ENCODE data around the gene FECH.
"Not testable (repeated sequence)": the region's sequence is repeated elsewhere in the genome, so short reads cannot be mapped to it uniquely, and the experiment has no call there.

Gene FECH, protein sequence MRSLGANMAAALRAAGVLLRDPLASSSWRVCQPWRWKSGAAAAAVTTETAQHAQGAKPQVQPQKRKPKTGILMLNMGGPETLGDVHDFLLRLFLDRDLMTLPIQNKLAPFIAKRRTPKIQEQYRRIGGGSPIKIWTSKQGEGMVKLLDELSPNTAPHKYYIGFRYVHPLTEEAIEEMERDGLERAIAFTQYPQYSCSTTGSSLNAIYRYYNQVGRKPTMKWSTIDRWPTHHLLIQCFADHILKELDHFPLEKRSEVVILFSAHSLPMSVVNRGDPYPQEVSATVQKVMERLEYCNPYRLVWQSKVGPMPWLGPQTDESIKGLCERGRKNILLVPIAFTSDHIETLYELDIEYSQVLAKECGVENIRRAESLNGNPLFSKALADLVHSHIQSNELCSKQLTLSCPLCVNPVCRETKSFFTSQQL

DNA sequence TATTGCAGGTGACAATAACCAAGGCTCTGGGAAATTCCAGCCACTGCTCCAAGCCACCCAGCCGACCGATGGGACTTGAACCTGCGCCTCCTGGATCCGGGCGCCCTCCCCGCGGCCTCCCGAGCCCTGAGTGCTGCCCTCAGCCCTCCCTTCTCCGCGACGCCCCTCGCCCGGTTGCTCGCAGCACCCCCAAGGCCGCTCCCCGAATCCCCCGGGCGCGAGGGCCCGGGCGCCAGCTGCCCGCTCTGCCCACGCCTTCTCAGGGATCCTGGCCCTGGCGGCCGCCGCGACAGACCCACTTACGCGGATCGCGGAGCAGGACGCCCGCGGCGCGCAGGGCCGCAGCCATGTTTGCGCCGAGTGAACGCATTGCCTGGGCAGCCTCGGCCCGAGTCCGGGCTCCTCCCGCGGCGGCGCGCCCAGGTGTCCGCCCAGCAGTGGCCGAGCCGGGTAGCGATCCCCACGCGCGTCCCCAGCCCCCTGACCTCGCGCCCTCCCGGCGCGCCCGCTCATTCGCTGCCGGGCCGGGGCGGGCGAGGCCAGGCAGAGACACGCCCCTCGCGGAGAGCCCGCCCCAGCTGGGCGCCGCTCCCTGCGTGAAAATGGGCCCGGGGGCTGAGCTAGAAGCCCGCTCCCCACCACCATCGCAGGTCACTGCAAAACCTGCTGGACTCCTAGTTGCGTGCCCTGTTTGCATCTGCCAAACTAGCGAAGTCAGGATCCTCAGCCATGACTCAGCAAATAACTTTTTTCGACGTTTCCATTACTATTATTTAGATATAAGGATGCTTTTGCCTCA lies at the start of gene FECH:
Gene FECH (minus strand): TSS at position 452 of the 799 bp plus-strand sequence. CDS start 82 bp downstream, at position 370.
- peak; percentile 87 for DNase-seq (ENCODE audit: low spot score)

- no peak for DNase-seq (ENCODE audit: low spot score)
Observed at GRCh38 chr18:57635003-57635822, 48.7 kb upstream of the FECH start.

- DNase-seq (ENCODE audit: low spot score), result no peak
Observed at GRCh38 chr18:57631697-57632096, 45.2 kb upstream of the FECH start.

DNA sequence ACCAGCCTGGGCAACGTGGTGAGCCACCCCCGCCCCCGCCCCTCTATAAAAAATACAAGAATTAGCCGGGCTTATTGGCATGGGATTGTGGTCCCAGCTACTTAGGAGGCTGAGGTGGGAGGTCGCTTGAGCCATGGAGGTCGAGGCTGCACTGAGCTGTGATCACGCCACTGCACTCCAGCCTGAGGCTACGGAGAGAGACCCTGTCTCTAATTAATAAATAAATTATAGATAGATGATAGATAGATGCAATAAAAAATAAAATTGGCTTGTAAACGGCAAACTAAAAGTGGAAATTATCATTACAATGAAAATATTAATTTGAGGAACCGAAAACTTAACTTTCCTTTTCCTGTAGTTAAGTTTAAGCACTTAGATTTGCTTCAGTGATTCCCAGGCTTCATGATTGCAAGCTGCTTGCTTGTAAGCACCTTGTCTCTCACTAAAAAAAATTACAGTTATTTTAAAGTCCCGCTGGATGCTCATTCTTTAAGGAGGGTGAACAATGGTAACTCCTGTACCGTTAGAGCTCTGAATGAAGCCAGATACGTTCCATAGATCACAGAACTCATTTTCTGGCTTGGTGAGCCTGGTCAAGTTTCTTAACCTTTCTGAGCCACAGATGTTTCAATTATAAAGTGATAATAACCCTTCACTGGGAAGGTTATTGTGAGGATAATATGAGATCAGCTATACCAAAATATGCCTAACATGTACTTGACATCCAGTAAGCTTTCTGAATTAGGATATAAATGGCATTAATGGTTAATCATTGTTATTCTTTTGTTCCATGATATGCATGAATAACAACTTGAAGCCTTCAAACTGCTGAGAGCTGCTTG lies 44.5 kb upstream of the FECH start:
- DNase-seq (ENCODE audit: low spot score), result no peak

DNA sequence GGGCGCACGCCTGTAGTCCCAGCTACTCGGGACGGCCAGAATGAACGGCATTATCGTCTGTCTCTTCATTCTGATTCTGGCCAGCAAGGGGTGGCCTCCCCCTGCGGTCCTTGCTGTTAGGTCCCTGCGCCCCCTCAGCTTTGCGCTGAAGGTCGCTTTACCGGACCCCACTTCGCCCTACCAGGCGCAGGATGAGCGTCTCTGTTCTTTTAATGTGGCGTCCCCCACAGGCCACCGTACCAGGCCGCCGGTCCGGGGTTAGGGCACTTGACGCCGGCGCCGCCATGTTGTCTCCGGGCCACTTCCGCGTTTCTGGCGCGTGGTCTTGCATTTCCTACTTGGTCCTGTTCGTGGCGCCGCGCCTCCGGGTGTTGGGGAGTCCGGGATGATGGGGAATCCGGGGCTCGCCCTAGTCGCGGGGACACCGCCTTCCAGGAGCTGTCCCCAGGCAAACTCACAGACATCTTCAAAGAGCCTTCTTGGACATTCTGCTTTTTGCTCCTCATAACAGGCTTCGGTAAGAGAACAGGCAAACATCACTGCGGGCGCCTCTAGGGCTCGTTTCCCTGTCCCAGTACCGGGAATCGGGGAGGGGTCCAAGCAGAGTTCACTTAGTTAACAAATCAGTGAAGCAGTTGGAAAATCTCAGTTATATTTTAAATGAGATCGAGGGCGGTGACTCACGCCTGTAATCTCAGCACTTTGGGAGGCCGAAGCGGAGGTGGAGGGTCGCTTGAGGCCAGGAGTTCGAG lies 43.7 kb upstream of the FECH start:
- peak; percentile 94 for DNase-seq (ENCODE audit: low spot score)

GRCh38 chr18:57629422-57629821 lies 42.9 kb upstream of the FECH start:
- DNase-seq (ENCODE audit: low spot score), result no peak

DNA sequence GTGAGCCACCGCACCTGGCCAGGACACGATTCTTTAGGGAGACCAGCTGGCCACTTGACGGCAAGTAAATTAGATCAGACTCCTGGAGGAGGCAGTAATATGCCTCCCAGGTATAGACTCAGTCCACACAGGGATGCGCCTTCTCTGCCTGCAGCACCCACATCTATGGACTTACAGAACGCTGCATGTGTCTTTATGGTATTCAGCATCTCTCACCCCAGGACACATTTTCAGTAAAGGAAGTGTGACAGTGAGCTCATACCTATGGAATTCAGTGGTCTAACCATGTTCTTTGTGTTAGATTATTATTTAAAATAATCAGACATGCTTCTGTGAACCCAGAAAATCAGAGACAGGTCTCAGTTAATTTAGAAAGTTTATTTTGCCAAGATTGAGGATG lies 41.0 kb upstream of the FECH start:
- no peak for DNase-seq (ENCODE audit: low spot score)

DNA sequence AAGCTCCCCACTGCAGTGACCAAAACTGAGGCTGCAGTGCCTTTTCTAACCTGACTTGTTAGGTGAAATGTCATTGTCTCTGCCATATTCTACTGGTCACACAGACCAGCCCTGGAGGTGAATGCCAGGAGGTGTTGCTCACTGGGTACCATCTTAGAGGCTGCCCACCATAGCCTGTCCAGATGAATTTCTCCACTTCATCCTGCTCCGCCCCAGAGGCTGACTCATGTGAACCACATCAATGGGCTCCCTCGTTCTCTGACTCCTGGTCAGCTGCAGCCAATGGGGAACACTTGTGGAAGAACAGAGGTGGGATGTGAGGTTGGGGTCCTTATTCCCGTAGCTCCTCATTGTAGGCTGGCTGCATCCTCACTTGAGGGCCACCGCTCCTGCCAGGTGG lies 38.5 kb upstream of the FECH start:
- no peak for DNase-seq (ENCODE audit: low spot score)

GRCh38 chr18:57621246-57621604 lies 34.7 kb upstream of the FECH start:
- no peak for DNase-seq (ENCODE audit: low spot score)

GRCh38 chr18:57619876-57620275 lies 33.4 kb upstream of the FECH start:
- no peak for DNase-seq (ENCODE audit: low spot score)

- no peak for DNase-seq (ENCODE audit: low spot score)
Observed at GRCh38 chr18:57618910-57619309, 32.4 kb upstream of the FECH start.

- no peak for DNase-seq (ENCODE audit: low spot score)
Observed at GRCh38 chr18:57603871-57604270, 17.4 kb upstream of the FECH start.

DNA sequence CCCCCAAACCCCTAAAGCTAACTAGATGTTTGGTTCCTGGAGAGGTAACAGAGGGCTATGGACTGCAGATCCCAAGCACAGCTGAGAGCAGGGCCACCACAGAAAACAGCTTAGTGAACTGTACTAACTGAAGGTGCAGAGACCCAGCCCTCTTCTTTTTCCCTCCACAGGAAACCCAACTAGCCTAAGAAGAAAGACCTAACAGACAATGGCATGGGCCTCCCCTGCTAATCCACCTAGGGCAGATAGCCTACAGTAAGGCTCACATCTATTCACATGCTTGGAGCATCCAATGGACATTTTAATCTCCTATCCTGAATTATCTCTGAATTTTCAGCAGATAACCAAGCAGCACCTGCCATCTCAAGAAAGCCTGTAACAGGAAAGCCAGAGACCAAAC lies 8.8 kb upstream of the FECH start:
- DNase-seq (ENCODE audit: low spot score), result no peak

DNA sequence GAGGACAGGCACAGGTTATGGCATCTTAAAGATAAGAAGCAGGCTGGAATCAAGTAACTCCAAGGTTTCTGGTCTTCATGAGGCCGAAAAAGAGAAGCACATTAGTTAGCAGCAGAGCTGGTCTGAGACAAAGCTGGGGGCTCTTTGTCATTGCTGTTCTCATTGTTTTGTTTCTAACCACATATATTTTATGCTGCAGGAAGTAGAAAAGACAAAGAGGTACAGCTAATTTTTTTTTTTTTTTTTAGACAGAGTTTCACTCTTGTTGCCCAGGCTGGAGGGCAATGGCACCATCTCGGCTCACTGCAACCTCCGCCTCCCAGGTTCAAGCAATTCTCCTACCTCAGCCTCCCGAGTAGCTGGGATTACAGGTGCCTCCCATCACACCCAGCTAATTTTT lies 6.2 kb upstream of the FECH start:
- DNase-seq (ENCODE audit: low spot score), result not testable (repeated sequence)

DNA sequence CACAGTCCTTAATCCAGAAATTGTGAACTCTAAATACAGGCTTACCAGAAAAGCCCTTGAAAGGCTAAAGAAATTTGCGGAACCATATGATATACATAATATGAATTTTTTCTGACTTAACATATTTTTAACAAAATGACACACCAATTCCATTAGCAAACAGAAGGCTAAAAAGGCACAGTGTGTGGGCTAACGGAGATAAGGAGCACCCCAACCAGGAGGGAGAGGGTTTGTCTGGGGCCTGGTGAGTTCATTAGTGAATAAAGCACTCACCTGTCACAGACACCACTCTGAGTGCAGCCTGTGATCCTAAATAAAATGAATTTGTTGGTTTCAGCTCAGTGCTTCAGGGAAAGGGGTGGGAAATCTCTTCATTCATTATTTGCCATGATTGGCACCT lies 2.7 kb upstream of the FECH start:
- DNase-seq (ENCODE audit: low spot score), result no peak

GRCh38 chr18:57587098-57587661 lies 678 bp upstream of the FECH start:
- DNase-seq (ENCODE audit: low spot score), result no peak

DNA sequence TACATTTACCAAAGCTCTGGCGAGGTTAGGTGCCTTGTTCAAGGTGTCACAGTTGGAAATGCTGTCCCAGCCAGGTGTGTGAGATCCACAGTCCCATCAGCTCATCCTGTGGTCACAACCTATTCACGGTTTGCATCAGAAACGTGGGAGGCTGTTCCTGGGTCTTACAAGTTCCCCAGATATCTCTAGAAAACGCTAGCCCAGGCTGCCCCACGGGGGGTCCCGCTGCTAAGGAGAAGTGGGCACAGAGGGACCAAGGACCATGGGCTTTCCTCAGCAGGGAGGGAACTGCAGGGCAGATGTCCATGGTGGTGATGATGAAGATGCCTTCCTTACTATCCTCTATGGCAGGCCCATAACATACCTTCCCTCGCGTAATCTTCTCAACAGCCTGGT lies 649 bp downstream of the FECH start:
- DNase-seq (ENCODE audit: low spot score), result peak; percentile 41

DNA sequence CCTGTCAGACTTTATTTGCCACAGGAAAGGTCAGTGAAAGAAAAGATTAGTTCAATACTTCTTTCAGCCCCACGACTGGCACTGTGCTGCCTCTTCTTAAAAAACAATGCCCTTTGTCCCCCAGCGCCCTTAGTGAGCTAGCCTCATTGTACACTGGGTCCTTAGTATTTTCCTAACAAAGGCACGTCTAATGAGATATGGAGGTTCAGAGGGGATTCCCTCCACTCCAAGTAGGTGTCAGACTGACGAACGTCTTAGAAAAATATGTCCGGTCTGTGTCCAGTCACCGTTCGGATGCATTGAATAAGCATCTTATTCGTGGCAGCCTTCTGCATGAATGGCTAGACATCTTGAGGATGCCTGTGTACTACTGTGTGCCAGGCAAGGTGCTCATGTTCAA lies 1.1 kb downstream of the FECH start:
- peak; percentile 90 for DNase-seq (ENCODE audit: low spot score)

- DNase-seq (ENCODE audit: low spot score), result no peak
Observed at GRCh38 chr18:57584444-57584843, 2.1 kb downstream of the FECH start.

DNA sequence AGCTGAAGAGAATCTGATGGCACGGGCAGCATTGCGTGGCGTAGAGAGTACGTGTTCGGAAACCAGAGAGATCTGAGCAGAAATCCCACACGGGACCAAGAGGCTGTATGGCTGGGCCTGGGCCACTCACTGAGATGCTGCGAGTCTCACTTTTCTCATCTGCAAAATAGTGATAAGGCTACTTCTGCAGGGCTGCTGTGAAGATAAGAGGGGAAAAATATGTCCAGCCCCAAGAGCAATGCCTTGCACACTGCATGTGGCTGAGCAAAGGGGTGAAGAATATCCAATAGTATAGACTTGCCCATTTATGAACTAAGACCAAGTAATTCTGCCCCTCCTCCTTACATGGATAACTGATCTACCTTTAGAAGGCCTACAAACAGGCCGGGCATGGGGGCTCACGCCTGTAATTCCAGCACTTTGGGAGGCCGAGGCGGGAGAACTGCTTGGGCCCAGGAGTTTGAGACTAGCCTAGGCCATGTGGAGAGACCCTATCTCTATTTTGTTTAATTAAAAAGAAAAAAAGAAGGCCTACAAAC lies 3.1 kb downstream of the FECH start:
- DNase-seq (ENCODE audit: low spot score), result no peak

All from globus pallidus (tissue), 1 donor.